HG02884 (cell line): ENCODE results near the gene HDDC2.

Experiments used
- ATAC-seq: cut with Tn5 transposase; IDR thresholded peaks from one replicate; pipeline ENCODE4 v1.9.1; 2021; ENCODE audit warnings: mild to moderate bottlenecking, moderate library complexity; ENCODE audit not compliant: unreplicated experiment

HDDC2 gene

DNA sequence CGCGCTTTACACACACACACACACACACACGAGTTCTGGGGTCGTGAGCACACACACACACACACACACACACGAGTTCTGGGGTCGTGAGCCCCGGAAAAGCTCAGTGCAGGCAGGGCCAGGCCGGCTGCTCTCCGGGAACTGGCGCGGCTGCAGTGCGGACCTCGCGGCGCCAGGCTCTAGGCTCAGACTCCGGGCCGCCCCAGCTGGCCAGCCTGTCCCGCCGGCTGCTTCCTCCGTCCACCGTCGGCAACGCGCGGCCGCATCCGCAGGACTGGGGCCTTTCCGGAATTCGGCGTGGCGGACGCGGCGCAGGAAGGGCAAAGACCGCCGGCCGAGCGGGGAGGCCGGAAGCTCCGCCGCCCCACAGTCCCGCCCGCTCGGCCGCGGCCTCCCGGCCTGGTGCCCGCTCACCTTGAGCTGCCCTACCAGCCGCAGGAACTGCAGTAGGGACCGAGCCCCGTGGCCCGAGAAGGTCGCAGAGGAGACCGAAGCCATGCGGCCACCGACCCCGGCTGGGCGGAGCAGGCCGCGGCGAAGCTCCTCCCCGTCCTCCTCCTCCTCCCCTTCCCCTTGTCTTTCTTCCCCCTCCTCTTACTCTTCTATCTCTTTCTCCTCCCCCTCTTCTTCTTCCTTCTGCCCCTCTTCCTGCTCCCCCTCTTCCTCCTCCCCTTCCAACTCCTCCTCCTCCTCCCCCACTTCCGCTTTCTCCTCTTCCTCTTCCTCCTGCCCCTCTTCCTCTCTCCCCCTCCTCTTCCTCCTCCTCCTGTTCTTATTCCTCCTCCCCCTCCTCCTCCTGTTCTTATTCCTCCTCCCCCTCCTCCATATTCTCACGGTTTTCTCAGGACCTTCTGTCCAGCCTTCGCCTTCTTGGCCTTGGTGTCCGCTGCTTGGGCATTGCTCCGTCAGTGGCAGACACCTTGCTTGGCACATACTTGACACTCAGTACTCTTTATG is at the start of gene HDDC2:
TSS of gene HDDC2 (minus strand) at position 533 of the 957 bp plus-strand sequence. CDS start at position 498, 35 bp downstream.
- ATAC-seq, result peak; percentile 78

DNA sequence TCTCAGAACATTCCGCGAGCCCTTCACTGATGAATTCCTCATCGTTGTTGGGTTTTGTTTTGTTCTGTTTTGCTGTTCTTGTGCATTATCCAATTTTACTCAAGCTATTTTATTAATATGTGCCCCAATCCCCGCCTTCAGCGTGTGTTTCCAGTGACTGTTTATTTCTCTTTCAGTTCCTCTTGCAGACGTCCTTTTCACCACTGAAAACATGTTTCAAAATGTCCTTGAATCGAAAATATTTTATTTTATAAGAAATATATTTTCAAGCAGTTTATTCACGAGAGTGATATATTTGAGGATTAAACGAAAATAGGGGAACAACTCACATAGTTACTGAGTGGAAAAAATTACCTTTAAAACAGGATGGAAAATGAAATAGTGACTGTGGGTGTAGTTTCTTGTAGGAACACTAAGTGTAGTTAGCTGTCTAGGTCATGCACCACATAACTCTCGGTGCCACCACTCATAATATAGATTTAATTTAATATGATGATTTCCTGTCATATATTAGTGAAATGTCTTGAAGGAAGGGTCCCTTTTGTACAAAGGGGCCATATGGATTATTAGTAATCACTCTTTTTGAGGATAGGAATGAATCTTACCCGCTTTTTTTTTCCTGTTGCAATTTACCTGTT is 45.3 kb upstream of the HDDC2 start:
- ATAC-seq, result peak; percentile 81

- peak; percentile 51 for ATAC-seq
These were observed 44.6 kb upstream of the HDDC2 start for GRCh38 chr6:125346201-125346925.

- no peak for ATAC-seq
These were observed 39.7 kb upstream of the HDDC2 start for GRCh38 chr6:125341460-125341859.

- ATAC-seq, result no peak
These were observed 39.2 kb upstream of the HDDC2 start for GRCh38 chr6:125340991-125341390.

DNA sequence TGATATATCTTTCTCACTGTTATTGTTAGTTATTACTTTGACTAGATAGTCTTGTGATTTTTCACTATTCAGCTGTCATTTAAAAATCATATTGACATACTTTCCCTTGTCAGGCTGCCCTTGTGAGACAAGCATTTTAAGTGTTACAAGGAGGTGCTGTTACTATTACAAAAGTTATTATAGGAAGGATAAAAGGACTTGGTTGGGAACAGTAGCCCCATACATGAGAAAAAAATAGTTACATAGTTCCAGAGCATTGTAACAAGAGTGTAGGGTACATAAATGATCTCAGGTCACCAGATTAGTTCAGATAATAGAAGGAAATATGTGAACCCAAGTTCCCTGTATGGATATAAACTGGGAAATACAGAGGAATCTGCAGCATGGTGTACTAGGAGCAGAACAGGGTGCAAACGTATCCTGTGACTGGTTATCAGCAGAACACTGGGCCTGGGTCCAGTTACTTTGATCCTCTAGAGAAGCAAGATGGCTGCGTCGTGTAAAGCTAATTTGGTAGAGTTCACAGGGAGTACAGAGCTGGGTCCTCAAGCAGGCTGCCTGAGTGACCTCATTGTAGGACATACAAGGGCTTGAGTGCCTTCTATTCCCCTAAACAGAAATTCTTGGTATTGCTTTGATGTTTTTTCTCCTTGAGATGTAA is 38.5 kb upstream of the HDDC2 start:
- no peak for ATAC-seq

DNA sequence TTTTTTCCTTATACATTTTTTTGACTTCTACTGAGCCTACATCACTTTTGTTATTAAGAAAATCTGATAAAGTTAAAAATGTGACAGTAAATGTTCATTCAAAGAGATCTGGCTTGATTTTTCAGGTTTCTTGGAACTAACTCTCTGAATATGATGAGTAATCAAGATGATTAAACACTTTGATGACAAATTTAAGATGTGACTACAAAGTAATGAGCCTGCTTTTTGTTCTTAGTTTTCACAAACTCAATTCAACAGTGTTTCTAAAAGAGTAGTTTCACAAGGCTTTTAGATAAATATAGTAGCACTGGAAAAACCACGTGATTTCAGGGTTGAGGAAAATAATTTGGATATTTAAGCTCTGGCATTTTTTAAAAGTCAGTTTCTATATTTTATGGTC is 37.9 kb upstream of the HDDC2 start:
- no peak for ATAC-seq

- no peak for ATAC-seq
These were observed 36.6 kb upstream of the HDDC2 start for GRCh38 chr6:125338381-125338780.

GRCh38 chr6:125337706-125338105 is 35.9 kb upstream of the HDDC2 start:
- no peak for ATAC-seq

- ATAC-seq, result no peak
These were observed 30.9 kb upstream of the HDDC2 start for GRCh38 chr6:125332664-125333063.

DNA sequence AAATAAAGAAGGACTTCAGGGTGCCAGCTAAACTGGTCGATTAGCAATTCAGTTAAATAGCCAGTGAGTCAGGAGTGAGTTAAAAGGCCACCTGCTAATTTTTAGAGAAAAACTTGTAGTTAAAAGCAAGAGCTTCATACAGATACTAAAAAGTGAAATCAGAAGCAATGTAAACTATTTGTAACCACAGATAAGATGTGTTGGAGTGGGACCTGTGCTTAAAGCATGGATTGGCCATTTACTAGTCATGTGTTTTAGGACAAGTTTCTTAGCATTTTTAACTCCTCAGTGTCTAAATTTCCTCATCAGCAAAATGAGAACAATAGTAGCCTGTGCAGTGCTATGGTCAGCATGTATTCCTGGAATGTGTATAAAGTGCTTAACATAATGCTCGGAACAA is 23.8 kb upstream of the HDDC2 start:
- ATAC-seq, result no peak

- no peak for ATAC-seq
These were observed 21.6 kb upstream of the HDDC2 start for GRCh38 chr6:125323376-125323775.

GRCh38 chr6:125316621-125317020 is 14.9 kb upstream of the HDDC2 start:
- ATAC-seq, result no peak

- no peak for ATAC-seq
These were observed 13.8 kb upstream of the HDDC2 start for GRCh38 chr6:125315548-125315947.

DNA sequence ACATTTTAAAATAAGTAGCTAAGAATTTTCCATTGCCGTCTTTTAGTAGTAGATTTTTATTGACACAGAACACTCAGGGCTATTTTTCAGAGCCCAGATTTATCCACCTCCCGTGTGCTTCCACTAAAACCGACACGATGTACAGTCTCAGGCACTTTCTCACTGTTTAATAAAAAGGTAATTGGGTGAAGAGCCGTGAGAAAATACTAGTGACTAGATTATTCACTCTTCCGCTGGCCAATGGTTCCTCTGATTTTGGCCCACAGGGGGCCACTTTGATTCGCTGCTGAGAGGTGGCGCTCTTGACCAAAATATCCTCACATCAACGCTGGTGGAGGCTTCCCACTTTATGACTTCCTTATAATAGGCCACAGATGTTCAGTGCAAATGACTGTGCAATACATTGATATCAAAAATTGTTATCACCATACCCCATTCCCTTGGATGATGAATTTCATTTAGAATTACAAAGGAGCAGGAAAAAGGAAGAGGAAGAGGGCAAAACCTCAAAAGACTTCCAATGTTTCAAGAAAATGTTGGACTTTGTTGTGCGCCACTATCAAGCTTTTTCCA is 12.3 kb upstream of the HDDC2 start:
- peak; percentile 93 for ATAC-seq

GRCh38 chr6:125312950-125313349 is 11.2 kb upstream of the HDDC2 start:
- ATAC-seq, result no peak

GRCh38 chr6:125312478-125312877 is 10.7 kb upstream of the HDDC2 start:
- no peak for ATAC-seq

GRCh38 chr6:125310994-125311649 is 9.4 kb upstream of the HDDC2 start:
- ATAC-seq, result peak; percentile 79

DNA sequence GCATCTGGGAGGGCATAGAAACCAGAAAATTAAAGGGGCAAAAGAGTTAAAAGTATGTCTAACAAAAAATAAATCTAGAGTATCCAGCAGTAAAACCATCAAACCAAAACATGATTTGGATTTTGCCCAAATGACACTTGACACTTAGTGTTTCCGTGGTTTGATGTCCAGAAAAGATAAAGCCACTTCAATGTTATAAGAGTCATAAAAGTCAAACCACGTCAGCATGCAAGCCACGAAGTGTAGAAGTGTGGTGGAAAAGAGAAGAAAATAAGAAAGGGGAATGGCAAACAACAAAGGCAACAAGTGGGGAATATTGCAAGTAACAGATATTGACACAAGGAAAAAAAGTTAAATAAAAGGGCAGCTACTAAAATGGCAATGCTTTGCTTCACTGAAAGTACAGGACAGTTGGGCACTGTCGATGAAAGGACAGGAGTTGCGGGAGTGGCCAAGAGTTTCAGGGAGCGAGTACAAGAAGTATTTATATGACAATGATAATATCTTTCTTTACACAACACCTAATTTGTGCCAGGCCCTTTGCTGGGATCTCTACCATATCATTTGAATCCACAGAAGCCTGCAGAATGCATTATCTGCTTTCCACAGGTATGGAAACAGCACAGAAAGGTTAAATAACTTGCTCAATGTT is 6.3 kb upstream of the HDDC2 start:
- ATAC-seq, result no peak
